IMR-90 (cell line): Measurements from ENCODE around the gene CHRNB4.

Experiments used
- FOS ChIP-seq: fragments of 150-350 bp; IDR thresholded peaks from 2 replicates; pipeline ENCODE4 v1.6.1; 2016; ENCODE audit warnings: low read depth, low read length
- MAFK ChIP-seq: IDR thresholded peaks from 2 replicates; pipeline ENCODE4 v1.6.1; 2012; ENCODE audit warnings: low read depth, low read length, improper control_type of control experiment
- MXI1 ChIP-seq: IDR thresholded peaks from 2 replicates; pipeline ENCODE4 v1.6.1; 2012; ENCODE audit warnings: low read depth, mild to moderate bottlenecking, low read length, moderate library complexity, borderline replicate concordance
- POLR2A ChIP-seq: IDR thresholded peaks from 2 replicates; pipeline ENCODE4 v1.6.1; 2012; ENCODE audit warnings: mild to moderate bottlenecking, low read depth, low read length
- RAD21 ChIP-seq: IDR thresholded peaks from 2 replicates; pipeline ENCODE4 v1.6.1; 2012; ENCODE audit warnings: low read length, improper control_type of control experiment
- RFX5 ChIP-seq: IDR thresholded peaks from 2 replicates; pipeline ENCODE4 v1.8.0; 2012; ENCODE audit warnings: low read depth, mild to moderate bottlenecking, low read length, moderate library complexity
- SMC3 ChIP-seq: fragments of 150-350 bp; IDR thresholded peaks from 2 replicates; pipeline ENCODE4 v1.6.1; 2016; ENCODE audit warnings: low read depth, mild to moderate bottlenecking, antibody characterized with exemption, low read length, moderate library complexity
- TF ChIP-seq, protein P1 (sequence below): conservative IDR thresholded peaks from 2 replicates; pipeline ENCODE4 v1.5.1; 2012; ENCODE audit warnings: mild to moderate bottlenecking, low read depth, low read length, improper control_type of control experiment
- TF ChIP-seq, protein P2 (sequence below): fragments of 150-350 bp; IDR thresholded peaks from 2 replicates; pipeline ENCODE4 v1.6.1; 2016; ENCODE audit warnings: low read depth, mild to moderate bottlenecking, low read length, moderate library complexity, borderline replicate concordance
- TF ChIP-seq, protein P3 (sequence below): fragments of 150-350 bp; IDR thresholded peaks from 2 replicates; pipeline ENCODE4 v1.6.1; 2017; ENCODE audit warnings: mild to moderate bottlenecking, antibody characterized with exemption, low read length, low read depth

DNA sequence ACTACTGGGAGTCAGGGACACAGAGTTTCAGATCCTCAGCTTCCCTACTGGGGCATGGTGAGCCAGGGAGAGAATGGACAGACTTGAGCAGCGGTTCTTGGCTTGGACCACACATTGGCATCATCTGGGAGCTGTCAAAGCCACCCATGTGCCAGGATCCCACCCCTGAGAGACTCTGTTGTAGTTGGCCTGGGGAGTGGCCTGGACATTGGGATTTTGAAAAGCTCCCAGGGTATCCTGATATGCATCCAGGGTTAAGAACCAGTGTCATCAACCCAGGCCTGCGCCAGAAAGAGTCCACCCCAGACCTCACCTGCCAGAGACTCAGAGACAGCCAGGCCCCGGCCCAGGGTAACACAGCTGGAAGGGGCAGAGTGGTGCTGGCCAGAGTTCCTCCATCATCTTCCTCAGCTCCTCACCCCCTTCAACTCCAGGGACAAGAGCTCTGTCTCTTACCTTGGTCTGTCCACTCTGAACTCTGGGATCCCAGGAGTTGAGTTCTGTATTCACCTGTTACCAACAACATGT lies 33.0 kb upstream of the CHRNB4 start:
- TF ChIP-seq, protein P1, sequence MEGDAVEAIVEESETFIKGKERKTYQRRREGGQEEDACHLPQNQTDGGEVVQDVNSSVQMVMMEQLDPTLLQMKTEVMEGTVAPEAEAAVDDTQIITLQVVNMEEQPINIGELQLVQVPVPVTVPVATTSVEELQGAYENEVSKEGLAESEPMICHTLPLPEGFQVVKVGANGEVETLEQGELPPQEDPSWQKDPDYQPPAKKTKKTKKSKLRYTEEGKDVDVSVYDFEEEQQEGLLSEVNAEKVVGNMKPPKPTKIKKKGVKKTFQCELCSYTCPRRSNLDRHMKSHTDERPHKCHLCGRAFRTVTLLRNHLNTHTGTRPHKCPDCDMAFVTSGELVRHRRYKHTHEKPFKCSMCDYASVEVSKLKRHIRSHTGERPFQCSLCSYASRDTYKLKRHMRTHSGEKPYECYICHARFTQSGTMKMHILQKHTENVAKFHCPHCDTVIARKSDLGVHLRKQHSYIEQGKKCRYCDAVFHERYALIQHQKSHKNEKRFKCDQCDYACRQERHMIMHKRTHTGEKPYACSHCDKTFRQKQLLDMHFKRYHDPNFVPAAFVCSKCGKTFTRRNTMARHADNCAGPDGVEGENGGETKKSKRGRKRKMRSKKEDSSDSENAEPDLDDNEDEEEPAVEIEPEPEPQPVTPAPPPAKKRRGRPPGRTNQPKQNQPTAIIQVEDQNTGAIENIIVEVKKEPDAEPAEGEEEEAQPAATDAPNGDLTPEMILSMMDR: no peak
- TF ChIP-seq, protein P2, sequence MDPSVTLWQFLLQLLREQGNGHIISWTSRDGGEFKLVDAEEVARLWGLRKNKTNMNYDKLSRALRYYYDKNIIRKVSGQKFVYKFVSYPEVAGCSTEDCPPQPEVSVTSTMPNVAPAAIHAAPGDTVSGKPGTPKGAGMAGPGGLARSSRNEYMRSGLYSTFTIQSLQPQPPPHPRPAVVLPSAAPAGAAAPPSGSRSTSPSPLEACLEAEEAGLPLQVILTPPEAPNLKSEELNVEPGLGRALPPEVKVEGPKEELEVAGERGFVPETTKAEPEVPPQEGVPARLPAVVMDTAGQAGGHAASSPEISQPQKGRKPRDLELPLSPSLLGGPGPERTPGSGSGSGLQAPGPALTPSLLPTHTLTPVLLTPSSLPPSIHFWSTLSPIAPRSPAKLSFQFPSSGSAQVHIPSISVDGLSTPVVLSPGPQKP: no peak
- TF ChIP-seq RFX5 (no peak), SMC3 (no peak), RAD21 (no peak), POLR2A (no peak), FOS (no peak), MXI1 (no peak), MAFK (no peak)
- TF ChIP-seq, protein P3, sequence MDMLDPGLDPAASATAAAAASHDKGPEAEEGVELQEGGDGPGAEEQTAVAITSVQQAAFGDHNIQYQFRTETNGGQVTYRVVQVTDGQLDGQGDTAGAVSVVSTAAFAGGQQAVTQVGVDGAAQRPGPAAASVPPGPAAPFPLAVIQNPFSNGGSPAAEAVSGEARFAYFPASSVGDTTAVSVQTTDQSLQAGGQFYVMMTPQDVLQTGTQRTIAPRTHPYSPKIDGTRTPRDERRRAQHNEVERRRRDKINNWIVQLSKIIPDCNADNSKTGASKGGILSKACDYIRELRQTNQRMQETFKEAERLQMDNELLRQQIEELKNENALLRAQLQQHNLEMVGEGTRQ: no peak
